HG03469 (cell line): ENCODE data around the gene GRIP2.

Experiments
- ATAC-seq: cut with Tn5 transposase; IDR thresholded peaks from one replicate; pipeline ENCODE4 v1.9.1; 2021; ENCODE audit warnings: mild to moderate bottlenecking, moderate library complexity, moderate number of reproducible peaks; ENCODE audit not compliant: unreplicated experiment

GRIP2 gene

GRCh38 chr3:14541646-14542045, 1.5 kb upstream of the GRIP2 start:
- no peak for ATAC-seq

- no peak for ATAC-seq
Measured at GRCh38 chr3:14540821-14541385, 761 bp upstream of the GRIP2 start.

GRCh38 chr3:14539384-14539741, 779 bp downstream of the GRIP2 start:
- no peak for ATAC-seq

GRCh38 chr3:14538451-14539088, 1.6 kb downstream of the GRIP2 start:
- no peak for ATAC-seq

GRCh38 chr3:14537590-14538450, 2.3 kb downstream of the GRIP2 start:
- no peak for ATAC-seq

- no peak for ATAC-seq
Measured at GRCh38 chr3:14536837-14537589, 3.1 kb downstream of the GRIP2 start.

GRCh38 chr3:14536055-14536815, 3.9 kb downstream of the GRIP2 start:
- no peak for ATAC-seq

- no peak for ATAC-seq
Measured at GRCh38 chr3:14535616-14536015, 4.5 kb downstream of the GRIP2 start.

- no peak for ATAC-seq
Measured at GRCh38 chr3:14534516-14535191, 5.5 kb downstream of the GRIP2 start.

- no peak for ATAC-seq
Measured at GRCh38 chr3:14533457-14533958, 6.6 kb downstream of the GRIP2 start.

- ATAC-seq = no peak
Measured at GRCh38 chr3:14532691-14533456, 7.3 kb downstream of the GRIP2 start.

- ATAC-seq = no peak
Measured at GRCh38 chr3:14531856-14532395, 8.2 kb downstream of the GRIP2 start.

GRCh38 chr3:14528081-14528480, 12.1 kb downstream of the GRIP2 start:
- no peak for ATAC-seq

GRCh38 chr3:14525685-14526631, 14.2 kb downstream of the GRIP2 start:
- ATAC-seq = no peak

GRCh38 chr3:14524920-14525660, 15.1 kb downstream of the GRIP2 start:
- no peak for ATAC-seq

GRCh38 chr3:14524311-14524711, 15.8 kb downstream of the GRIP2 start:
- no peak for ATAC-seq

GRCh38 chr3:14523792-14524191, 16.4 kb downstream of the GRIP2 start:
- ATAC-seq = no peak
